ENCODE data around the gene MUC2.

- TF ChIP-seq CTCF (IDR thresholded peaks at IDR 0.05) (no peak), EP300 (IDR thresholded peaks at IDR 0.05; ENCODE audit: low read depth) (no peak), POLR2A (IDR thresholded peaks at IDR 0.05) (no peak), POLR2AphosphoS5 (IDR thresholded peaks at IDR 0.05) (no peak)
These were observed 43.3 kb downstream of the MUC2 start for GRCh38 chr11:1117992-1118391.
